H1 (cell line): ENCODE measurements around the gene RPL31.

ENCODE experiments used
- CEBPB ChIP-seq: IDR thresholded peaks from 2 replicates; pipeline ENCODE4 v1.6.1; 2012; ENCODE audit warnings: low read depth, low read length
- JUND ChIP-seq: IDR thresholded peaks from 2 replicates; pipeline ENCODE4 v1.6.1; 2011; ENCODE audit warnings: mild to moderate bottlenecking, improper control_type of control experiment, low read length
- TF ChIP-seq, protein P1 (sequence below): IDR thresholded peaks from 2 replicates; pipeline ENCODE4 v1.6.1; 2012; ENCODE audit warnings: low read length, inconsistent platforms

GRCh38 chr2:100972452-100972851 lies 29.6 kb upstream of the RPL31 start:
- no peak for TF ChIP-seq CEBPB
- TF ChIP-seq, protein P1, sequence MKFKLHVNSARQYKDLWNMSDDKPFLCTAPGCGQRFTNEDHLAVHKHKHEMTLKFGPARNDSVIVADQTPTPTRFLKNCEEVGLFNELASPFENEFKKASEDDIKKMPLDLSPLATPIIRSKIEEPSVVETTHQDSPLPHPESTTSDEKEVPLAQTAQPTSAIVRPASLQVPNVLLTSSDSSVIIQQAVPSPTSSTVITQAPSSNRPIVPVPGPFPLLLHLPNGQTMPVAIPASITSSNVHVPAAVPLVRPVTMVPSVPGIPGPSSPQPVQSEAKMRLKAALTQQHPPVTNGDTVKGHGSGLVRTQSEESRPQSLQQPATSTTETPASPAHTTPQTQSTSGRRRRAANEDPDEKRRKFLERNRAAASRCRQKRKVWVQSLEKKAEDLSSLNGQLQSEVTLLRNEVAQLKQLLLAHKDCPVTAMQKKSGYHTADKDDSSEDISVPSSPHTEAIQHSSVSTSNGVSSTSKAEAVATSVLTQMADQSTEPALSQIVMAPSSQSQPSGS = no peak
- no peak for TF ChIP-seq JUND
